ENCODE measurements around the gene GRIP2.
A peak's percentile ranks its signal among the peaks of the same experiment; 100 is the strongest.

GRIP2 gene

GRCh38 chr3:14494279-14494972, 45.7 kb downstream of the GRIP2 start:
- DNase-seq = no peak
- in situ Hi-C loops (cut with MboI; ENCODE audit: low pct_unique_long_range_greater_than_20kb, low sequenced_read_pairs) = no loop called here

- DNase-seq = no peak
- in situ Hi-C loops (cut with MboI; ENCODE audit: low pct_unique_long_range_greater_than_20kb, low sequenced_read_pairs) = no loop called here
Measured at GRCh38 chr3:14492948-14493881, 46.9 kb downstream of the GRIP2 start.

- in situ Hi-C loops (cut with MboI; ENCODE audit: low pct_unique_long_range_greater_than_20kb, low sequenced_read_pairs) = no loop called here
- no peak for DNase-seq
Measured at GRCh38 chr3:14491396-14492190, 48.5 kb downstream of the GRIP2 start.

- no peak for DNase-seq
- in situ Hi-C loops (cut with MboI; ENCODE audit: low pct_unique_long_range_greater_than_20kb, low sequenced_read_pairs) = no loop called here
Measured at GRCh38 chr3:14490831-14491230, 49.3 kb downstream of the GRIP2 start.

DNA sequence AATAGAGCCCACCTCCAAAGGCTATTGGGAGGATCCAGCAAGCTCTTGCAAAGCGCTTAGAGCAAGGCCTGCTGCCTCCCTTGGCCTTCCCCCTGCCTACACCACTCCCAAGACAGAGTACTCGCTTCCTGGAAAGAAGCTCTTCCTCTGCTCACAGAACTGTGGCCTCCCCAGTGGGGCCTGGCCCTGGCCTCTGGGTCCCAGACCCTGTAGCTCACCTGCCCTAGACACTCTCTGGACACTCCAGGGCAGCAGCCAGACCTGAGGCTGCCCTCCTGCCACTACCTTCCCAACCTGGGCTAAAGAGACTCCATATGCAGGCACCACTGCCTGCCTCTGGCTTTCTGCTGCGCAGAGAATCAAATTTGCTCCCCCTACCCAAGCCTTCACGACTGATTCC, 49.9 kb downstream of the GRIP2 start:
- DNase-seq = no peak
- in situ Hi-C loops (cut with MboI; ENCODE audit: low pct_unique_long_range_greater_than_20kb, low sequenced_read_pairs) = no loop called here

- in situ Hi-C loops (cut with MboI; ENCODE audit: low pct_unique_long_range_greater_than_20kb, low sequenced_read_pairs) = no loop called here
Measured at GRCh38 chr3:14489641-14490040, 50.5 kb downstream of the GRIP2 start.

DNA sequence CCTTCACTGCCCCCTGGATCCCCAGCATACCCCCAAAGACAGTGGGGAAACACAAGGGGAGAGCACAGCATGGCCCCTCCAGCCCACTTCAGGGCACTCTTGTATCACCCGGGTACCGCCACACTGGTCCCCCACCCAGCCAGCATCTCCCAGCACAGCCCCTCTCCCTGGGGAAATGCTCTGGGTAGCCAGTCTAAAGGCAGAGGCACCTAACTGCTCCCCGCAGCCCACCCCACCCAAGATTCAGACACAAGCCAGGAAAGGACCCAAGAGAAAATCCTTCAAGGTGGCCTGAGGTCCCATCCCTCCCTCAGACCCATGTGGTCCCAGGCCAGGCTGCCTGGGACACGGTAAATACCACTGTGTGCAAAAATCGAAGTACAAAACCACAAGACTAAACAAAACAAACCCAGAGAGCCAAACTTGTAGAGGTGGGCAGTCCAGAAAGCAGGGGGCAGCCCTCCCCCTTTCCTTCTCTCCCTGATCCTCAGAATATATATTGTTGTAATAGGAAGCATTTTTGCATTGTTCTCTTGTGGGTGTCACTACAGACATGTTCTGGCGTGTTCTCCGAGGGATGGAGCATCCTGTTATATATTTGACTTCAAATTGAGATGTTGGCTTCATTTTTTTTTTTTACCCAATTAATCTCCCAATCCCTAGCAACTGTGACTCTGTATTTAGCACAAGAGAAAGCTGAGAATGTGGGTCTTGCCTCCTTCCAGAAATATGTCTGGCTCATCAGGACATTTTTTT, 51.7 kb downstream of the GRIP2 start:
- in situ Hi-C loops (cut with MboI; ENCODE audit: low pct_unique_long_range_greater_than_20kb, low sequenced_read_pairs) = no loop called here
- peak; percentile 20 for DNase-seq

More at GRCh38 chr3:14489641-14490040, 50.5 kb downstream of the GRIP2 start:
- DNase-seq = no peak

DNA sequence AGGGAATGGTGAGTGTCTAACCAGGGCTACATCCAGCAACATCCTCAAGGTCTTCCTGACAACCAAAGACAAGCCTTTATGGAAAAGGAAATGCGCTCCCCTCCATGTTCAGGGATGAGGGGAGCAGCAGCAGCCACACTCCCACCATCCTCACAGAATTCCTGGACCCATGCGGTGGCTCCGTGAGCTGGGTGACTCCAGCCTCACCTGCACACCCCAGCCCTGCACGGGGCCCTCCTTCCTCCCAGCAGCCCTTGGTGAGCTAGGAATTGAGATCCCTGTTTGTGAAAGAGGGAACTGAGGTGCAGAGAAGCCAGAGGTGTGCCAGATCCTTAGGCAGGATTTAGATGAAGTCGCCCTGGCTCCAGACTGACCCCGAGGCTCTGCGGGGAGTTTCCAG, 52.3 kb downstream of the GRIP2 start:
- DNase-seq = no peak
- in situ Hi-C loops (cut with MboI; ENCODE audit: low pct_unique_long_range_greater_than_20kb, low sequenced_read_pairs) = no loop called here

DNA sequence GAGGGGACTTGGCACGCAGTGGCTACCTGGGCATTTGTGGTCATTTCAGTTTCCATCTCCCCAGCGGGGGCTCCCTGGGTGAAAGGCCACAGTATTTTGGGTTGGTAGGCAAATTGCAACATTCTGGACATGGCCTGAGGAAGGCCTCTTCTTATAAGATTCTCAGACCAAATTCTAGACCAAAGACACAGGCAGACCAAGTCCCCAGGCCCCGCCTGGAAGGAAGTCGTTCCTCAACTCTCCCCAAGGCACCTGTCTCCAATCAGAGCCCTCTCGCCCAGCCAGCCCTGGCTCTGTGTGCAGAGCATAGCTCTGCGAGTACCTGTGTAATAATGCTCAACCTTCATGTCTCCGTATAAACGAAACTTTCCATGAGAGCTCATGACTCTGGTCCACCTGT, 53.1 kb downstream of the GRIP2 start:
- no peak for DNase-seq
- in situ Hi-C loops (cut with MboI; ENCODE audit: low pct_unique_long_range_greater_than_20kb, low sequenced_read_pairs) = no loop called here

DNA sequence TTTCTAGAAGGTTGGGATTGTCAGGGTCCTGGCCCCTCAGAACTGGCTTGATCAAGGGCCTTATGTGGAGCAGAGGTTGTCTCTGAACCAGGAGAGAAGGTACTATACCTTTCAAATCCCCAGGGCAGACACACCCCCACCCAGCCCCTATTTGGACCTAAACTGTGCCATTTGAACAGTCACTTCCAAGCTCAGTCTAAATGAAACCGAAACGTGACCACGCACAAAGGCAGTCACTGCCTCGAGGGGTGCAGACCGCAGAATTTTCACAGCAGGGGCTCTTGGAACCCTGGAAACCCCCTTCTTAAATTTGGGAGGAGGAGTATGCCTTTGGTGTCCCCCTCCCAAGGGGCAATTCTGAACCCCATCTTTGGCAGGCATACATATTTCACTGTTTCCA, 53.7 kb downstream of the GRIP2 start:
- no peak for DNase-seq
- in situ Hi-C loops (cut with MboI; ENCODE audit: low pct_unique_long_range_greater_than_20kb, low sequenced_read_pairs) = no loop called here

DNA sequence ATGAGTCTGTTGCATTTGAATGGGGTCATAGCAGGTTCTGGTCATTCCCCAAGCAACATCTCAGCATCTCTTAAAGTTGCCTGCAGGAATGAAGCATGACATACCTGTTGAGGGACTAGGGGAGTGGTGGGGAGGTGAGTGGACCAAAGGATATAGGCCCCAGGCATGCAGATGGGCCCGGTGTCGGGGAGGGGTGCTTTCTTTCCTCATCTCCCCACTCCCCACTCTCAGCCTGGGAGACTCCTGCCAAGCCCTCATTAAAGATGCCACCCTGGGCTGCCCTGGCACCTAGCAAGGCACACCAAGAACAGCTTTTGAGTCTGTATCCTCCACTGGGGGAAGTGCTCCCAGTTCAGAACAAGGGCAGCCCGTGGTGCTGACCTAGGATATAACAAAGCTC, 54.2 kb downstream of the GRIP2 start:
- in situ Hi-C loops (cut with MboI; ENCODE audit: low pct_unique_long_range_greater_than_20kb, low sequenced_read_pairs) = no loop called here
- DNase-seq = no peak

GRCh38 chr3:14484741-14485140, 55.4 kb downstream of the GRIP2 start:
- in situ Hi-C loops (cut with MboI; ENCODE audit: low pct_unique_long_range_greater_than_20kb, low sequenced_read_pairs) = no loop called here
- no peak for DNase-seq

DNA sequence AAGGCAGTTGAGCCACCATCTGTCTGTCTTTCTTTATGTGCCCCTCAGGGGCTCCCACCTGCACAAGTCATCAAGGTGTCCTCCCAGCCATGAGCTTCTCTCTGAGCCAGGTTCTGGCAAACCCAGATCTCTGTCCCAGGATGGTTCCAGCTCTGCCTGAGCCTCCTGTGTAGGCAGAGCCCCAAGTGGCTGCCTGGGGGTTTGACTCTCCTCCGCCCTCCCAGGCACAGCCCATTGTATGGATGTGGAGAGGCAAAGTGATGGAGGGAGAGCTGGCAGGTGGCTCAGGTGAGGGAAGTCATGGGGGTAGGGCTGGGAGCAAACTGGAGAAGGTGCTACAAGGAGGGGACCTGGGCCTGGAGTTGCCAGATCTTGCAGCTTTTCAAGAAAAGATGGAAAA, 56.9 kb downstream of the GRIP2 start:
- DNase-seq = no peak
- in situ Hi-C loops (cut with MboI; ENCODE audit: low pct_unique_long_range_greater_than_20kb, low sequenced_read_pairs) = no loop called here

DNA sequence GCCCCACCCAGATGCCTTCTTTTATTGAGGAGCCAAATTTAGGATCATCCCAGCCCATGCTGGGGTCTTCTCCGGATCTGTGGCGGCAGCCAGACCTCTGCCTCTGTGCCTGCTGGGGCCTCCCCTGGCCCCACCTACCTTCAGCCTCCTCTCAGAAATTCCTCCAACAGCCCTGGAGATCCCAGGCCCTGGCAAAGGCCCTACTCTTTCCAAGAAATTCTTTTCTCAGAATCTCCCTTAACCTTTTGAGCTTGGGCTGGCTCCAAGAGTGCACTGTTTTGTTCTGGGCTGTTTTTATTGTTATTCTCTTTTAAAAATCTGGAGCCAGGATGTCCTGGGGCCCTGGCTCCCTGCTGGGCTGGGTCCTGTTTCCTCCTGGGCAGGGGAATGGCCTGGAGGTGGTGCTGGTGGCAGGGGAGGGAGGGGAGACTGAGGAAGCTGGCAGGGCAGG, 57.8 kb downstream of the GRIP2 start:
- DNase-seq = no peak
- in situ Hi-C loops (cut with MboI; ENCODE audit: low pct_unique_long_range_greater_than_20kb, low sequenced_read_pairs) = no loop called here

- in situ Hi-C loops (cut with MboI; ENCODE audit: low pct_unique_long_range_greater_than_20kb, low sequenced_read_pairs) = no loop called here
- DNase-seq = no peak
Measured at GRCh38 chr3:14481646-14482036, 58.5 kb downstream of the GRIP2 start.

DNA sequence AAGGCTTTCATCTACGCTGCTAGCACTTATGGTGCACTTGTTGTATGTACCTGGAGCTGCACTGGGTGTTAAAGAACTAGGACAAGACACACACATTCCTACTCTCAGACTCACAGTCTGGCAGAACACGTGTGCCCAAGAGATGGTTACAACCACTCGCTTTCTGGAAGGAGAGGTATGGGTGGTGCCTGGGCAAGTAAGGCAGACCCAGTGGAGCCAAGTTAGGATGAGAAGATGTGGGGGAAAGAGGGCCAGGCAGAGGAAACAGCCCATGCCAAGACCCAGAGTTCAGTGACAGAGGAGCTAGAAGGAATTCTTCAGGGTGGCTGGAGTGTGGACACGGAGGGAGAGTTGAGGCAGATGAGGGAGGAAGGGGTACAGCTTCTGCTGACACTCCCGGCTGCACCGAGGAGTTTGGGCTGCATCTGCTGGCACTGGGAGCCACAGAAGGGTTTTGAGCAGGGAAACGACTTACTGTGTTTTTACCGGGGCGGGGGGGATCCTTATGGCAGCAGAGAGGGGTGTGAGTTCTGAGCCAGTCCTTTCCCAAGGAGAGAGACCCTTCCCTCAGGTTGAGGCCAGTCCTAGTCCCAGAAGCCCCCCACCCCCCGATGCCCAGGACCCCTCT, 59.0 kb downstream of the GRIP2 start:
- in situ Hi-C loops (cut with MboI; ENCODE audit: low pct_unique_long_range_greater_than_20kb, low sequenced_read_pairs) = no loop called here
- DNase-seq = no peak

DNA sequence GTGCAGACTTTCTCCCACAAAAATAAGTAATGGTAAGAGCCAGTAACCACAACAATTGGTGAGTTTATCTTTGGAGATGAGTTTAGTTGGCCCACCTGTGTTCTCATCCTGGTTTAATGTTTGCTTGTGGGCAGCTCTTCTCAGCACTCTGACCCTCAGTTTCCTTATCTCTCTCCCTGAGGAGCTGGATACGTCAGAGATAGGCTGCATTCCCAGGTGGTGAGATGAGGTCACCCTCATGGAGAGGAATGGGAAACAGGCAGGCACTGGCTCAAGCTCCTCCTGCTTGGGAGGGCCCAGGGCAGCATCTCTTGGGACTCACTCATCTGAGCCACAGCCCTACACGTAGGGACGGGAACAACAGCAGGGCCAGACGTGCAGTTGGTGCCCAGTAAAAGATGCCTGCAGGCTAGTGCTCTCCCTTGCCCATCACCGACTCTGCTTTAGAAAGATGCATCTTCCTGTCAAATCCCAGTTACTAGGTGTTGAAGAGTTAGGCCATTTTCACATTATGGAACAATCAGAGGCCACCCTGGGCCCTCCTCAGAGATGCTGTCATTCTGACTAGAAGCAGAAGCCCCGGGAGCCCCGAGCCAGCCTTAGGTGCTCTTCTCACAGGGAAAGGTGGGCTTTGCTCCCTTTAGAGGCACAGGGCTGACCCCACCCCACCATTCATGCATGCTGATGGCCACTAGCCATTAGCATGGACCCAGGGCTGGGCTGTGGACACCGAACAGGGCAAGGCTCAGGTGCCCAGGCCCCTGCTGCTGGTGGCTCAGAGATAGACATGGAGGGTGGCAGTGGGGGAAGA, 59.7 kb downstream of the GRIP2 start:
- in situ Hi-C loops (cut with MboI; ENCODE audit: low pct_unique_long_range_greater_than_20kb, low sequenced_read_pairs) = no loop called here
- no peak for DNase-seq

DNA sequence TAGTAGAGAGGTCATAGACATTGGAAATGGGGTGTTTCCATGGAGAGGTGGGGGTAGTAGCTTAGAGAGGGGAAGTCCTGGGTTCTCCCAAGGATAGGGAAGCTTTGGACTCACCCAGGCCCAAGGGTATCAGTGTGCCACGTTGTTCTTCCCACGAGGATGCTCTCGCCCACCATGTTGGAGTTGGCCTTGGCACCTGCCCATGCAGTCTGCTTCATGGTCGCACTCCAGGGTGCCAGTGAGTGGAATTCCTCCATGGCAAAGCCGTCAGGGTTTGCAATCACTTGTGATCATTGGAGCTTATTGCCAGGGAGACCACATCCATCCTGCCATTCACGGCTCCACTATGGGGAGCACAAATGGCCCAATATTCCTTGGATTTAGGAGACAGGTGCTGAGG, 60.6 kb downstream of the GRIP2 start:
- in situ Hi-C loops (cut with MboI; ENCODE audit: low pct_unique_long_range_greater_than_20kb, low sequenced_read_pairs) = no loop called here
- no peak for DNase-seq

Measured in KBM-7 (cell line).